Transverse colon (tissue), 4 donors: ENCODE measurements around the gene HTRA1.

ENCODE experiments used
- CTCF ChIP-seq, 5 experiments: fragments of 200-600 bp in 3 of 5; fragments of 450-650 bp in 2 of 5; sonication (generic) in 3 of 5; IDR thresholded peaks; 1 replicate in 2 of 5; 2 replicates in 3 of 5; pipeline ENCODE4 v1.5.1; 2016 to 2017; ENCODE audit warnings: antibody characterized with exemption in 5 of 5, inconsistent platforms in 3 of 5, mild to moderate bottlenecking in 2 of 5, moderate library complexity in 1 of 5
- POLR2A ChIP-seq: fragments of 450-650 bp; IDR thresholded peaks from one replicate; pipeline ENCODE4 v1.6.1; 2016; ENCODE audit warnings: antibody characterized with exemption, mild to moderate bottlenecking, moderate library complexity
- POLR2AphosphoS5 ChIP-seq, 3 donors: sonication (generic); formaldehyde crosslinking; IDR thresholded peaks; one replicate each; pipeline ENCODE4 v1.6.1; 2016; ENCODE audit warnings: antibody characterized with exemption in 3 of 3

GRCh38 chr10:122537545-122537944 is 76.2 kb downstream of the HTRA1 start:
- TF ChIP-seq CTCF (IDR thresholded peaks at IDR 0.05) = no peak
- TF ChIP-seq POLR2A = no peak
- TF ChIP-seq POLR2AphosphoS5 (IDR thresholded peaks at IDR 0.05) = no peak
